ENCODE measurements around the gene ADAMTS9.

GRCh38 chr3:64648927-64649906 is 38.6 kb downstream of the ADAMTS9 start:
- TF ChIP-seq CTCF (IDR thresholded peaks at IDR 0.05; ENCODE audit: insufficient read depth, low read length): no peak
- TF ChIP-seq REST (IDR thresholded peaks at IDR 0.05; ENCODE audit: insufficient replicate concordance, low read depth): no peak
